ENCODE data around the gene PCDH20.
"Not testable (repeated sequence)": the region's sequence is repeated elsewhere in the genome, so short reads cannot be mapped to it uniquely, and the experiment has no call there.

Gene PCDH20, protein sequence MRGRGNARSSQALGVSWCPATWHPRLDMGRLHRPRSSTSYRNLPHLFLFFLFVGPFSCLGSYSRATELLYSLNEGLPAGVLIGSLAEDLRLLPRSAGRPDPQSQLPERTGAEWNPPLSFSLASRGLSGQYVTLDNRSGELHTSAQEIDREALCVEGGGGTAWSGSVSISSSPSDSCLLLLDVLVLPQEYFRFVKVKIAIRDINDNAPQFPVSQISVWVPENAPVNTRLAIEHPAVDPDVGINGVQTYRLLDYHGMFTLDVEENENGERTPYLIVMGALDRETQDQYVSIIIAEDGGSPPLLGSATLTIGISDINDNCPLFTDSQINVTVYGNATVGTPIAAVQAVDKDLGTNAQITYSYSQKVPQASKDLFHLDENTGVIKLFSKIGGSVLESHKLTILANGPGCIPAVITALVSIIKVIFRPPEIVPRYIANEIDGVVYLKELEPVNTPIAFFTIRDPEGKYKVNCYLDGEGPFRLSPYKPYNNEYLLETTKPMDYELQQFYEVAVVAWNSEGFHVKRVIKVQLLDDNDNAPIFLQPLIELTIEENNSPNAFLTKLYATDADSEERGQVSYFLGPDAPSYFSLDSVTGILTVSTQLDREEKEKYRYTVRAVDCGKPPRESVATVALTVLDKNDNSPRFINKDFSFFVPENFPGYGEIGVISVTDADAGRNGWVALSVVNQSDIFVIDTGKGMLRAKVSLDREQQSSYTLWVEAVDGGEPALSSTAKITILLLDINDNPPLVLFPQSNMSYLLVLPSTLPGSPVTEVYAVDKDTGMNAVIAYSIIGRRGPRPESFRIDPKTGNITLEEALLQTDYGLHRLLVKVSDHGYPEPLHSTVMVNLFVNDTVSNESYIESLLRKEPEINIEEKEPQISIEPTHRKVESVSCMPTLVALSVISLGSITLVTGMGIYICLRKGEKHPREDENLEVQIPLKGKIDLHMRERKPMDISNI

DNA sequence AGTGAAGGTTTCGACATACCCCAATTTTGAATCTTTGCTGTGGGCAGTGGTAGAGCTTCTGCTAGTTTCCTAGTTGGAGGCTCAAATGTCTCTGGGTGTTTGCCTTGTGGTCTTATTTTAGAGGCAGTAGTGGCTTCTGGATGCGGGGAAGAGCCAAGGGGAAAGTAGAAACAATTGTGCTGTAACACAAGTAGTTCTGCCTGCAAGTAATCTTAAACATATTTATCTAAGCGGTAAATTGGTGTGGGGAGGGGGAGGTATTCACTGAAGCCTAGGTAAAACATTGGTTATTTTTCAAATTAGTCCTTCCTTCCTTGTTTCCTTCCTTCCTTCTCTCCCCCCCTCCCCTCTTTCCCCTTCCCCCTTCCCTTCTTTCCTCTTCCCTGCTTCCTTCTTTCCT lies at the start of gene PCDH20:
Gene PCDH20 (minus strand): TSS at position 101 of the 400 bp plus-strand sequence. CDS start 691 bp downstream, outside the sequence.
- no peak for DNase-seq

DNA sequence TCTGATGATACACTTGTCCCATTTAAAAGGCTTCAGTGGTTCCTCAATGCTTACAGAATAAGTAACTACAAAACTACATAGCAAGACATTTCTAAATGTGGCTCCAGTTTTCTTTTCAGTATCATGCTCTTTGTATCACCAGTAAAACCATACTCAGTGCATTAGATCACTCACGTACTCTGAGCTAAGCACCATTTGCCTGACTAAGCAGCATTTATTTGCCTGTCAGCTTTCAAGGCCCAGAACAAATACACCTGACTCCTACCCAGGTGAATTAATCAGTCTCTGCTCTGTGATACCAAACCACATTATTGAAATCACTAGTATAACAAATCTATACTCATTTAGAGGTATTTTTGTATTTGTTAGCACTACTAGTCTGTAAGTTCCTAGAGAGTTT lies 47.4 kb upstream of the PCDH20 start:
- no peak for DNase-seq

DNA sequence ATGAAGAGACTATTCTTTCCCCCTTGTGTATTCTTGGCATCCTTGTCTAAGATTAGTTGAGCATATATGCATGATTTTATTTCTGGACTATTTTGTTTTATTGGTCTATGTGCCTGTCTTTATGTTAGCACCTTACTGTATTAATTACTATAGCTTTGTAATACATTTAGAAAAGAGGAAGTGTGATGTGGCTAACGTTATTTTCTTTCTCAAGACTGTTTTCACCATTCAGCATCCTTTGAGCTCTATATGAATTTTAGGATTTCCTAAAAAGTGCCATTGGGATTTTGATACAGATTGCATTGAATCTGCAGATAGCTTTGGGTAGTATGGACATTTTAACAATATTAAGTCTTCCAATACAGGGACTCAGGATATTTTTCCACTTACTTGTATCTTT lies 37.5 kb upstream of the PCDH20 start:
- no peak for DNase-seq

DNA sequence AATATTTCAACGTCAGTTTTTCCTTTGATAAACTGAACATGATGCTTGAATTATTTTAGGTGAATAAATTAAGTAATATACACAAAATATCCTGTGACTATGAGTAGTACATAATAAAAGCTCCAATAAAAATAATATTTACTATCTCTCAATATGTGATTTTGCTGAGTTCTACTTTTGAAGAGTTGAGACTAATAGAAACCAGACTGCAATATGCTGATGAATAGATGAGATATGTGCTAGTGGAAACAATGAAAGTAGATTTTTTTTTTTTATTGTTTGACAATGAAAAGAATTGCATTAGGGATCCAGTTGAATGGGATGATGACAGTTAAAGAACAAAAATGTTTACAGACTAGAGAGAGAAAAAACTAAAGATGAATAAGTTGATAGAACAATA lies 16.4 kb upstream of the PCDH20 start:
- DNase-seq: no peak

DNA sequence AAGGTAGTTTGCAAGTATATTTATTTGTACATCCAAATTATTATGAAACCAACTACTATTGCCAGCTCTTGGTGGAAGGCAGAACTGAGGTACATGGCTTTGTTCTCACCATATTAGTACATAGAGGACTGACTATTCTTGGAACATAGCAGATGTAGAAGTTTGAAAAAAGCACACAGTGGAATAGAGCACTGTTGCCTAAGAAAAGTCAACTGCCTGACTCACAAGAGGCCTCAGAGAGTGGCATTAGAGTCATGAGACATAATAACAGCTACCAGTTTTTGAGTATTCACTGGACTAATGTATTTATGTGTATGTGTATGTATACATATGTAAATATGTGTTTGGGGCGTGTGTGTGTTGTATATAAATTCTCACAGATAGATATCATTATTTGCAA lies 8.3 kb upstream of the PCDH20 start:
- no peak for DNase-seq

DNA sequence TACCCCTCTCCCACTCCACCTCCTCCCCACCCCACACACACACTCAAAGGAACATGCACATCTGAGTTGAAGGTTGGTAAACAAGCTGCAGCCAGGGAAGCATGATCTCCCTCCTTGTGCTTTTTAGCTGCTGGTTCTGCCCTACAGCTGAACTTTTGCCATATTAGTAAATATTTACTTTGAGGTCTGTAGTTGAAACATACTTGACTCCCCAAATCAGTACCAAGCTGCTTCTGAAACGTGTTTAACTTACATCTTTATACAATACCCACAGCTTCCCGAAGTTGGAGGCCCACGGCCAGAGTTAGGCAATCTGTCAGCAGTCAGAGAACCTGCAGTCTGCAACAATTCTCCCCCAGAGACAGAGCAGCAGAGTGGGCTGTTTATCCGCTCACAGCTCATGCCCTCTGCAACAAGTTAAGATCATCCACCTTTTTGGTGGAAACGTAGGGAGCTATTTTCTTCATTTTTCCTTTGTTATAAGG lies 1.5 kb upstream of the PCDH20 start:
- DNase-seq: no peak

DNA sequence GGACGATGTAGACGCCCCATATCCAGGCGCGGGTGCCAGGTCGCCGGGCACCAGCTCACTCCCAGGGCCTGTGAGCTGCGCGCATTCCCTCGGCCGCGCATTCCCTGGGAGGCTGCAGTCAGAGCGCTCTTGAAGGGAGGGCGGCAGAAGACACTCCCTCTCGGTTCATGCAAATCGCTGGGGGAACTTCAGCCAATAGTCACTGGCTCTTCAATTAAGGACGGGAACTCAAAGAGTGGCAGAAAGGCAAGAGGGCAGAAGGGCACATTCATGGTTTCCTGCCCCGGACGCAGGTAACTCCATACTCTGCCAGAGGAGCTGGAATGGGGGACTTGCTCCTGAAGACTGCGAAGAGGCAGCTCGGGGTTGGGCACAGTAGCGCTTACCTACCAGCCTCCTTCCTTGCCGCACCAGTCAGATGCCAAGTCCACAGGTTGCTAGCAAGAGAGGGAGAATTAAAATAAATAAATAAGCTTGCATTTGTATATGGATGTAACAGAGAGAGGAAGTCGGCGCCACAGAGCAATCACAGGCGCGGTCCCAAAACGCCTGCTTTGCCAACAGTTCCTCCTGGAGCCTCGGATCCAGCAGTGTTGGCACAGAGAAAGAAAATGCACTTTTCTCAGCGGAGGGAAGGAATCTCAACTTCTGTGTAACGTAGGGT lies 459 bp downstream of the PCDH20 start:
- no peak for DNase-seq

DNA sequence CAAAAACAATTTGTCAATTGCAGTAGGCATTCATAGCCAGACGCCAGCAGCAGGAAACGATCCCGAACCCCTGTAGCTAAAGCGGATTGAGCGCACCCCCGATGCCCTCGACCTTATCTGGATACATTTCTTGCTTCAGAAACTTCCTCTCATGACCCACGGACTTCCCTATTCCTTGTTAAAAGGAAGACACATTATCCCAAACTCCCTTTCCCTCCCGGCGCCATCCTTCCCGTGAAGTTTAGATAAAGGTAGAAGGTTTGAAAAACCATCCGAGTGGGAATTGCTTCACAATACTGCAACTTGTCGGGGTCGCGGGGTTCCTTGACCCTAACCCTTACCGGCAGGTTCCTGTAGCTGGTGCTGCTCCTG lies 977 bp downstream of the PCDH20 start:
- DNase-seq: no peak

DNA sequence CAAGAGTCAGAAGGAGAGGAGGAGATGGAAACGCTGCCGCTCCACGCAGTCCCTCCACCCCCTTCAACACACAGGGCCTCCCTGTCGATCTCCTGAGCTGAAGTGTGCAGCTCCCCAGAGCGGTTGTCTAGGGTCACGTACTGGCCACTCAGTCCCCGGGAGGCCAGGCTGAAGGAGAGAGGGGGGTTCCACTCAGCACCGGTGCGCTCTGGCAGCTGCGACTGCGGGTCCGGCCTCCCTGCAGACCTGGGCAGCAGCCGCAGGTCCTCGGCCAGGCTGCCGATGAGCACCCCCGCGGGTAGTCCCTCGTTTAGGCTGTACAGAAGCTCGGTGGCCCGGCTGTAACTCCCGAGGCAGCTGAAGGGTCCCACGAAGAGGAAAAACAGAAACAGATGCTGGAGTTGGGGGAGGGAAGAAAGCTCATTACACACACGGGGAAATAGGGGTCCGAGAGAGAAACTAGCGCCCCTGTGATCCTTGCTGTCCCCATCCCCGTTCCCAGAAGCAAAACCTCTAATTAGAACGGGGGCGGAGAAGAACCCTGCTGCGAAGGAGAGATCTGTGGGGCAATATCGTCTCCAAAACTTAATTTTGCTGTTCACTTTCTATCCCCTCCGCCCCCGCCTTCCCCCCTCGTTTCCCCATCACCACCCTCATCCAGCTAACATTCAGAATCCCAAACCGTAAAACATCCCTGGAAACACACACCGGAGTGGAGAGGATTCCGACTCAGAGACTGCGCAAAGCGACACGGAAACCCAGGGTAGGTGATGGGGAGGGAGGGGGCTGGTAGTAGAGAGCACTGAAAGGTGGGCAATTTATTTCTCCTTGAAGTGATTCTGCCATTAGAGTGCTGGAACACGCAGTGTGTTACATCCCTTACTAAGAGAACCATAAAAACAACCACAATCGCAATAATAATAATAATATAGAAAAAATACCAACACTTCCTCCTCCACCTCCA lies 1.8 kb downstream of the PCDH20 start:
- DNase-seq: no peak

DNA sequence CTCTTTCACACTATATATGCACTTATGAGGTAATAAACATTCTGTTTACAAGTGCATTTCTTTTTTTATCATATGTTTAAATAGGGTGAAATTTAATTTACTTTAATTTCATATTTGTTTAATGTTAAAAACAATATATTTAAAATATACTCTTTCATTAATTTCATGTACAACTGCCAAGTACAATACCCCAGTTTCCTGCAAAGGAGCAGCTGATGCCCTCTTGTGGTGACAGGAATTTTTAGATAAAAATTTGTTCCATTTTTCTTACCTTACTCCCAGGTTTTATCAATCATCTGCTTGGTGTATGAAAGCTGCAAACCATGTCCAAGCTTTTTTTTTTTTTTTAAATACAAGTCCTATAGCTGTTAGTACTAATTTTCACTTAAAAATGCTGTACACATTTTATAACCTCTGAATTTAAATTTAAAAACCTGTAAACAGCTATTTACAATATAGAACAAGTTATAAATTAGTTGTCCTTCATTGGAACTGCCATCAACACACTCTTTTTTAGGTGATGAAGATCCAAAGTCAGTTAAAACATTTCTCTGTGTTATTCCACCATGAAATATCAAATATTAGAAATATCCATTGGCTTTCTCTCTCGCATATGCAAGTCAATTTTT lies 4.9 kb downstream of the PCDH20 start:
- no peak for DNase-seq

DNA sequence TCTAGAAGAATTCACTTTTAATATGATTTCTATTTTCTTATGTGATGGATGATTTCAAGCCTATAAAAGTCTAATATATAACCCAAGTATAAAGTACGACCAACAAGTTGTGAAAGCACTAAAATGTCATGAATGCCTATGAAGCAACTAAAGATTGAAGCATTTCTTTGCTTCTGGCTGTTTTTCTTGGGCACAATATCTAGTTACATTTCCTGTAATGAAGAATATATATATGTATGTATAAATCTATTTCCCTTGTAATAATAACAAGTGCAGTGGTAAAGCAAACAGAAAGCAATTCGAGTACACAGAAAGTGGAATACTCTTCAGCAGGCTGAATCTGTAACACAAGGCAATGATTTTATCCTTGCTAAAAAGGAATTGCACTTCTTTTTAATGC lies 5.4 kb downstream of the PCDH20 start:
- no peak for DNase-seq

DNA sequence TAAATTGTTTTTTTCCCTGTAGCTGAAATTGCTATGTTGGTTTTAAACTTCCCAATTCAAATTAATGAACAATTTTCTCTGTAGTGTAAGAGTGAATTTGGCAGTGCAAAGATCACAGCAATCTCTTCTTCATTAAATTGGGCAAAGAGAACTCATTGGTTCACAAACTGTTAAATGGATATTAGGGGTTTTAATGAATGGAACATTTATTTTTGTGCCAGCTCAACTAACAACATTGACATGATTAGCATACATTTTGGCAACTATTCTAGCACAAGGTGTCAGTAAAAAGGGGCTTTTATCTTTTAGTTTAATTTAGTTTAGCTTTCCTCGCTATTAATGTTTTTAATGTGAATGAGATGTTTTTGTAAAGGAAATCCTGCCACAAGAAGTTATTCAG lies 7.1 kb downstream of the PCDH20 start:
- no peak for DNase-seq

DNA sequence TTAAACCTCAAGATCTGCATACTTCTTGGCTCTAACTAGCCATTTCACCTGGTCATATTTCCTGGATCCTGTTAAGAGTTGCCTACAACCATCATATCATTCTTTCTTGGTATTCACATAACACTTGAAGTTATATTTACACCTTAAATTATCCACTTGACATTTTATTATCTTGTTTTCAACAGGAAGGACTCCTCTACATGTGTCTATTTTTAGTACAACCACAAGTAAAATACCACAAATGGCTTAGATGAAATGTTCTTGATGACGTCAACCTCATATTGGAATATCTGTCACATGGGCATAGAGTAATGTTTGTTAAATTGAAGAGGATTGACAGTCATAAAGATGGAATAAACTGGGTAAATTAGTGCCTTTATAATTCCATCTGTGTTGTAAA lies 9.4 kb downstream of the PCDH20 start:
- no peak for DNase-seq

DNA sequence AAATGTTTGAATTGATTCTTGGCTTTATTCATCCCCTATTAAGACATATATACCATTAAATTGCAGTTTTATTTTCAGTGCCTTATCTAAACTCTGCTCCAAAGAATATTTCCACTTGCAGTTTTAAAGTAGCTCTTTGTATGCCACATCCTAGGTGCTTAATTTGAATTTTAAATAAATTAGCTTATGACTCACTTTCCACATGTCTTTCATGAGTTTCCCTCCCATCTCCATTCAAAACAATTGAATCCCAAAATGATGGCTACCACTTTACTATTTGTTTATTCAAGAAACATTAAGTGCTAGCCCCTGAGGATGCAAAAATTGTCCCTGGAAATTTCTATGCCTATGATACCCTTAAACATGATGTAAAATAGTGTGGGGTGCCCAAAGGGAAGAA lies 19.5 kb downstream of the PCDH20 start:
- no peak for DNase-seq

DNA sequence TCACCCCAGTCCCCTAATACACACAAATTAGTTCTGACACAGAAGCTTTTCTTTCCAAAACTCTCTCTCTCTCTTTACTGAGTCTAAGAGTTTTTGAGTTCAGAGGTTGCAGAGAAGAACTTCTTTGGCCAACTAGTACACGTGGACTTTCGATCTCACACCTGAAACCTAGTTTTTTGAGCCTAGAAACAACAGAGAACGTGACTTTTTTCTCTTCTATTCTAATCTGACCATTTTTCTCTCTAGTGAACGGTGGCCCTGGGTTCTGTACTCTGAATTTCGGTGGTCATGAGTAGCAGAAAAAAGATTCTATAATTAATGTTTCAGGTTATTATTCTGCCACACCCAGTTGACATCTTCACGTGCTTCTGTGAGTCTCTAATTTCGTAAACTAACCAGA lies 24.2 kb downstream of the PCDH20 start:
- no peak for DNase-seq

DNA sequence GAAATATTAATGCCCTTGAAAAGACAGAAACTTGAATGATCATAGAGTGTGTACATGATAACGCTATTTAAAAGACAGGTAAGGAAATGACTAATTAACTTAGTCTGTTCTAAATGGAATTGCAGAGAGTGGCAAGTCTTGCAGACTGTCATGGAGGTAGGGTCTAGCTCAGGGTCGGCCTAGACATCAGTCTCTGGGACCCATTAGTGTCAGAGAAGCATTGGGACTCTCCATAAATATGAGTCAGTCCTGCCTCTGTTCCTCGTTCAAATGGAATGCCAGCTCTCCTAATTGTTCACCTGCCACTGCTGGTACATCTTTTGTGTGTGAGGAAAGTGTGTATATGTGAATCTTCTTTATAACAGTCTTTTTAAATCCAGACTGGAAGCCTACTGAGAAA lies 28.0 kb downstream of the PCDH20 start:
- no peak for DNase-seq

DNA sequence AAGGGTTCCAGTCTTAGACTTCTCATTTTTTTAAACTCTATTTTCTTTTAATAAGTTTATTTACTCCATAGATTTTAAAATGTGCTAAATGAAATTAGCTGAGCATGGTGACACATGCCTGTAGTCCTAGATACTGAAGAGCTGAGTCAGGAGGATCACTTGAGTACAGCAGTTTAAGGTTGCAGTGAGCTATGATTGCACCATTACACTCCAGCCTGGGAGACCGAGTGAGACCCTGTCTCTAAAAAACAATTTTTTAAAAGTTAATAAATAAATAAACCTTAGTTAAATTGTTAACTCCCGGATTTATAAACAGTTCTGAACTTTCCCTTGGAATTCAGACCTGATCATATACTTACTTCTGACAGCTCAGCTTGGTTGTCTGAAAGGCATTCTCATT lies 32.5 kb downstream of the PCDH20 start:
- DNase-seq: no peak

DNA sequence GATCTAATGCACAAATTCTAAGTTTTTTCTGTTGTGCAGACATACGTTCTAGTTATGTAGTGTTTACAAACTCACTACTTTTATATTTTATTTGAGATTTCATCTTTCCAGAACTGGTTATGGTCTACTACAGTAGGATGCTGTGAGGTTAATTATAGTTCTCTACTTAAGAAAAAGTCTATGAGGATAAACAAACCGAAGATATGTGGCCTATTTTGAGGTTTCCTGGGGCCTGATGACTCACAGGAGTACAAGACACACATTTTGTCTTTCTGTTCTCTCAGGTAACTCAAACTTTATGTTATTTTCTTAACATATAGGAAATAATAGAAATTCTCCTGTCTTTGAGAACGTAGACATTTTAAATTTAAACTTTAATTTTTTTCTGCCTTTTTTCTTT lies 45.1 kb downstream of the PCDH20 start:
- DNase-seq: no peak

DNA sequence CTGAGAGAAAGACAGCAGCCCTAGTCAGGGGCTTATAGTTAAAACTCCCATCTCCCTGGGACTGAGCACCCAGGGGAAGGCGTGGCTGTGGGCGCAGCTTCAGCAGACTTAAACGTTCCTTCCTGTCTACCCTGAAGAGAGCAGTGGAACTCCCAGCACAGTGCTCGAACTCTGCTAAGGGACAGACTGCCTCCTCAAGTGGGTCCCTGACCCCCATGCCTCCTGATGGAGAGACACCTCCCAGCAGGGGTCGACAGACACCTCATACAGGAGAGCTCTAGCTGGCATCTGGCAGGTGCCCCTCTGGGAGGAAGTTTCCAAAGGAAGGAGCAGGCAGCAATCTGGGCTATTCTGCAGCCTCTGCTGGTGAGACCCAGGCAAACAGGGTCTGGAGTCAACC lies 51.0 kb downstream of the PCDH20 start:
- DNase-seq: not testable (repeated sequence)

DNA sequence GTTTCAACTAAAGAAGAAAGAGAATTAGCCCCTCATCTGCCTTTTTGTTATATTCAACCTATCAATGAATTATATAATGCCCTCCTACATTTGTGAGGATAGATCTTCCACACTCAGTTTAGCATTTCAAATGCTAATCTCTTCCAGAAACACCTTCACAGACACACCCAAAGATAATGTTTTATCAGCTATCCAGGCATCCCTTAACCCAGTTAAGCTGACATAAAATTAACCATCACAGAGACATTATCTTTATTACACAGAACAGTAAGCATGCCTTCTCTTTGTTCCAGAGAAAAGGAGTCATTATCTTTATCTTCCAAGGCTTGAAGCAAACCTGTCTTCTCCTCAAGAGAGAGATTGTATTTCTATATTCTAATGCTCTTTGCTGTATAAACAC lies 53.1 kb downstream of the PCDH20 start:
- DNase-seq: no peak

All from CD4-positive, alpha-beta T cell treated with Interferon gamma for 1 hour (primary cell).